T-helper 17 cell (primary cell): Measurements from ENCODE around the gene LZTR1. TPM values are rescaled to one million over a fixed set of nuclear protein-coding genes. Genes with fewer than 3 reads are reported as not detected.

Experiments used
- ATAC-seq: fragments of 150-1000 bp; cut with Tn5 transposase; 2 replicates; pipeline ENCODE4 v1.10.0; 2021; ENCODE audit warnings: mild to moderate bottlenecking, moderate library complexity
- DNase-seq, 3 donors: peaks; one replicate each; pipeline versions ENCODE4 v3.0.0 to v3.0.0-alpha.2; 2020 to 2021
- H3K9me3 ChIP-seq: one replicate; pipeline ENCODE4 v1.7.0; 2013; ENCODE audit warnings: low read length, mild to moderate bottlenecking; ENCODE audit not compliant: control insufficient read depth, poor library complexity, severe bottlenecking
- H3K27ac Mint-ChIP-seq: one replicate; pipeline ENCODE4 v1.8.0; 2022; ENCODE audit warnings: mild to moderate bottlenecking, moderate library complexity, mixed read lengths
- H3K27me3 Mint-ChIP-seq: one replicate; pipeline ENCODE4 v1.8.0; 2022; ENCODE audit warnings: mixed read lengths
- H3K36me3 Mint-ChIP-seq: one replicate; pipeline ENCODE4 v1.8.0; 2022; ENCODE audit warnings: low read depth, mixed read lengths
- H3K4me1 Mint-ChIP-seq: one replicate; pipeline ENCODE4 v1.8.0; 2022; ENCODE audit warnings: mild to moderate bottlenecking, mixed read lengths
- H3K4me3 Mint-ChIP-seq: one replicate; pipeline ENCODE4 v1.8.0; 2022; ENCODE audit warnings: mild to moderate bottlenecking, moderate library complexity, mixed read lengths
- total RNA-seq, 4 donors: library from RNA in 2 of 4; stranded (reverse) in 2 of 4; gene quantifications; one replicate each; pipeline ENCODE4 v1.2.3 and lab custom pipeline; 2022 to 2026

LZTR1 gene
- total RNA-seq, 2 donors from 2014 or later, result 49.4 to 59.3 TPM

DNA sequence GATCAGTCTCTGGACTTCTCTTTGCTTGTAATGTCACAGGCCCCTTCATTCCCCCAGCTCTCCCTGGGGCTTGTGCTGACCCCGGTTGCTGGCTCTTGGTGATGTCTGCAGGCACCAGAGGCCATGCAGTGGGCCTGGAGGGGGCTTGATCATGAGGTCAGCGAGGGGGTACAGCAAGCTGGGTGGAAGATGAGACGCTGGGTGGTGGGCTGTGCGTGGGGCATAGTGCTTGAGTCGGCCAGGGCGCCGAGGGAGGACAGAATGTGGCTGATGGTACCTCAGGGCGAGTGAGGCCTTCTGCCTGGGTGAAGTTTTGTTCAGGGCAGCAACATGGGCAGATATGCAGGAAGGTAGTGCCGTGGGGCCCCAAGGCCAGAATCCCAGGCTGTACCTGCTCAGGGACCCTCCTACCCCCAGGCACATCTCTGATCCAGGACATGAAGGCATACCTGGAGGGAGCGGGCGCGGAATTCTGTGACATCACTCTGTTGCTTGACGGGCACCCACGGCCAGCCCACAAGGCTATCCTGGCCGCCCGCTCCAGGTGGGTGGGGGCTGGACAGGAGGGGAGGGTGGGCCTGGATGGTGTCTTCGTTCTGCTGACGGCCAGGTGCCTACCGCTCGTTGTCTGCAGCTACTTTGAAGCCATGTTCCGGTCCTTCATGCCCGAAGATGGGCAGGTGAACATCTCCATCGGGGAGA is 13.4 kb downstream of the LZTR1 start:
- Mint-ChIP-seq H3K36me3 (no peaks in the 10 kb centered on the region), H3K4me1 (peaks cover 6% of the 10 kb centered on the region), H3K4me3 (no peak overlapping the region), H3K27ac (no peak overlapping the region), H3K27me3 (no peaks in the 10 kb centered on the region)
- DNase-seq, result no peak
- H3K9me3 ChIP-seq, result no peaks in the 10 kb centered on the region
- no peak for ATAC-seq

DNA sequence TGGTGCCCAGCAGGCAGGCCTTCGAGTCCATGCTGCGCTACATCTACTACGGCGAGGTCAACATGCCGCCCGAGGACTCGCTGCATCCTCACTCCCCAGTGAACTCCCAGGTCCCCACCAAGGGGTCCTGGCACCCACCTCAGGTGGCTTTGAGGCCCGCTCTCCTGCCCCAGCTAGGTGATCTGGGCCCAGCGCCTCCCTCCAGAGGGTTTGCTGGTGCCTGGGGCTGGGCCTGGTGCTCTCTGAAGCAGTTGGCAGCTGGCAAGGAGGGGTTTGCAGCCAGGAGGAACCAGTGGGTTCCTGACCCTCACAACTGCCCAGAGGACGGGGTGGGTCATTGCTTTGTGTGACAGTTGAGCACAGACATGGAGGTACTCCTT is 13.9 kb downstream of the LZTR1 start:
- H3K4me1 Mint-ChIP-seq, result peaks cover 8% of the 10 kb centered on the region
- no peaks in the 10 kb centered on the region for H3K27me3 Mint-ChIP-seq
- no peak for DNase-seq
- no peak overlapping the region for H3K4me3 Mint-ChIP-seq
- no peaks in the 10 kb centered on the region for H3K9me3 ChIP-seq
- ATAC-seq, result no peak
- no peaks in the 10 kb centered on the region for H3K36me3 Mint-ChIP-seq
- no peak overlapping the region for H3K27ac Mint-ChIP-seq

- Mint-ChIP-seq H3K27me3 (no peaks in the 10 kb centered on the region), H3K4me3 (no peak overlapping the region), H3K4me1 (peaks cover 14% of the 10 kb centered on the region), H3K36me3 (no peaks in the 10 kb centered on the region), H3K27ac (no peak overlapping the region)
- ATAC-seq, result no peak
- no peaks in the 10 kb centered on the region for H3K9me3 ChIP-seq
- DNase-seq, result no peak
Measured at GRCh38 chr22:20996598-20997535, 14.8 kb downstream of the LZTR1 start.

GRCh38 chr22:20997536-20998257 is 15.6 kb downstream of the LZTR1 start:
- Mint-ChIP-seq H3K27me3 (no peaks in the 10 kb centered on the region), H3K27ac (peak overlapping the region; percentile 81), H3K4me3 (peak overlapping the region; percentile 71), H3K4me1 (peaks cover 18% of the 10 kb centered on the region), H3K36me3 (no peaks in the 10 kb centered on the region)
- DNase-seq (no peak), ATAC-seq (no peak)
- no peaks in the 10 kb centered on the region for H3K9me3 ChIP-seq

- no peaks in the 10 kb centered on the region for H3K9me3 ChIP-seq
- no peaks in the 10 kb centered on the region for H3K36me3 Mint-ChIP-seq
- H3K4me3 Mint-ChIP-seq, result peak overlapping the region; percentile 71
- H3K27me3 Mint-ChIP-seq, result no peaks in the 10 kb centered on the region
- ATAC-seq (no peak), DNase-seq (no peak)
- H3K27ac Mint-ChIP-seq, result peak overlapping the region; percentile 81
- peaks cover 24% of the 10 kb centered on the region for H3K4me1 Mint-ChIP-seq
Measured at GRCh38 chr22:20998411-20999336, 16.6 kb downstream of the LZTR1 start.

GRCh38 chr22:20999350-21000206 is 17.5 kb downstream of the LZTR1 start:
- peaks cover 24% of the 10 kb centered on the region for H3K4me1 Mint-ChIP-seq
- no peaks in the 10 kb centered on the region for H3K9me3 ChIP-seq
- DNase-seq (no peak), ATAC-seq (no peak)
- H3K36me3 Mint-ChIP-seq, result no peaks in the 10 kb centered on the region
- H3K27me3 Mint-ChIP-seq, result no peaks in the 10 kb centered on the region
- H3K27ac Mint-ChIP-seq, result peak overlapping the region; percentile 97
- peak overlapping the region; percentile 93 for H3K4me3 Mint-ChIP-seq

GRCh38 chr22:21000207-21000986 is 18.3 kb downstream of the LZTR1 start:
- Mint-ChIP-seq H3K36me3 (no peaks in the 10 kb centered on the region), H3K4me3 (peak overlapping the region; percentile 93), H3K27ac (peak overlapping the region; percentile 97), H3K4me1 (peaks cover 24% of the 10 kb centered on the region), H3K27me3 (no peaks in the 10 kb centered on the region)
- DNase-seq (no peak), ATAC-seq (no peak)
- no peaks in the 10 kb centered on the region for H3K9me3 ChIP-seq

GRCh38 chr22:21000987-21001600 is 19.0 kb downstream of the LZTR1 start:
- H3K36me3 Mint-ChIP-seq, result no peaks in the 10 kb centered on the region
- no peak for DNase-seq

DNA sequence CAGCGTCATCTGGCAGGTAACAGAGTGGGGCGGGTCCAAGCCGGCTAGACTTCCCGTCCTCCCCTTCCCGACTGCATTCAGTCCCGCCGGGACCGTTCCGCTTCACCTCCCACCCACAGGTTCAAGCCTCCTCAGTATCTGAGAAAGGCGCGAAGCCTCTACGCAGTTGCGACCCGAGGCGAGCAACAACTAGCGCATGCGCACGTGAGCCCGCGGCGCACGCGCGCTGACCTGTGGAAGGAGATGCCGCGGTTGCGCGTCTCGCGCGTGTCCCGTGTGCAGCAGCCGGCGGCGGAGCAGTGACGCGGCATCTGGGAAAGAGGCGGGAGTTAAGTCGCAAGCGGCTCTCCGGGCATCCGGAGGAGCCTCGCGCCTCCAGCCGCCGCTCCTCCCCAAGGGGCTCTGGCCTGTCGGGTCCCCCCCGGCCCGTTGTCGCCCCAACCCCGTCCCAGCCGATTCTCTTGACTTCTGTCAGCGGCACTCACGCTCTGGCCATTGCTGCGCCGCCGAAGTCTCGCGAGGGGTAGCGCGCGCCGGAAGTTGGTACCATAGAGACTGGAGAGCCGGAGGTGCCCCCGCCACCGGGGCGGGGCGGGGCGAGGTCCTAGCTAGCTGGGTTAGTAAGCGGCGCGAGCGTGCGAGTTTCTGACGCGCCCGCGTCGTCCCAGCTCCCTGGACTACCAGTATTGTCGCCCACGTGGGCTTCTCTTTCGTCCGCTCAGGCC is 19.7 kb downstream of the LZTR1 start, which contains the start of gene THAP7:
TSS of gene THAP7 (minus strand) at position 518 of the 725 bp plus-strand sequence. CDS start at position 311, 207 bp downstream.
- ATAC-seq, result peak; percentile 90
- Mint-ChIP-seq H3K27ac (peak within 1 kb of the TSS; percentile 97), H3K4me3 (peak within 1 kb of the TSS; percentile 93), H3K27me3 (no peaks in the 10 kb centered on the region), H3K36me3 (no peaks in the 10 kb centered on the region), H3K4me1 (peaks cover 24% of the 10 kb centered on the region)
- H3K9me3 ChIP-seq, result no peaks in the 10 kb centered on the region
- peak; percentile 94 to 95 (median 95) for DNase-seq

More at GRCh38 chr22:21000987-21001600, 19.0 kb downstream of the LZTR1 start:
- Mint-ChIP-seq H3K4me3 (peak overlapping the region; percentile 93), H3K27me3 (no peaks in the 10 kb centered on the region), H3K4me1 (peaks cover 24% of the 10 kb centered on the region), H3K27ac (peak overlapping the region; percentile 97)
- ATAC-seq, result no peak
- H3K9me3 ChIP-seq, result no peaks in the 10 kb centered on the region

DNA sequence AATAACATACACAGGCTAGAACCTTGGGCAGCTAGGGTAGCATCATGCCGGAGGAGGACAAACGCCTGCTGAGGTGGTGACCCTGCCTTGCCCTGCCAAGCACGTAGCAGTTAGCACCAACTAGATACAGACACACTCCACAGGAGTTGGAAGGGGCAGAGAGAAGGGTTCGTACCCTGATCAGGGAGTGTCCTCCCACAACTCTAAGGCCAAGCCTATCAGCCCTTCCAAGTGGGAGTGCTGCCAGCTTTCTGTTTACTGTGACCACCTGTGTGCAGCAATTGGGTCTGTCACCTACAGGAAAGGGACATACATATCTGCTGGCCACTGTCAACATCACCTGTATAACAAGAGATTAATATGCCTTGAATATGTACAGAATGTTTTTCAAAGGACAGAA is 21.7 kb downstream of the LZTR1 start:
- H3K9me3 ChIP-seq, result no peaks in the 10 kb centered on the region
- H3K36me3 Mint-ChIP-seq, result no peaks in the 10 kb centered on the region
- no peak for ATAC-seq
- H3K4me3 Mint-ChIP-seq, result peak overlapping the region; percentile 93
- DNase-seq, result no peak
- H3K4me1 Mint-ChIP-seq, result peaks cover 21% of the 10 kb centered on the region
- H3K27ac Mint-ChIP-seq, result peak overlapping the region; percentile 29
- no peaks in the 10 kb centered on the region for H3K27me3 Mint-ChIP-seq
